HG03097 (cell line): Measurements from ENCODE around the gene APOL1.
"Not testable (repeated sequence)": the region's sequence is repeated elsewhere in the genome, so short reads cannot be mapped to it uniquely, and the experiment has no call there.

Experiments used
- ATAC-seq: cut with Tn5 transposase; IDR thresholded peaks from one replicate; pipeline ENCODE4 v1.9.1; 2021; ENCODE audit not compliant: unreplicated experiment, low FRiP score

The APOL1 gene

DNA sequence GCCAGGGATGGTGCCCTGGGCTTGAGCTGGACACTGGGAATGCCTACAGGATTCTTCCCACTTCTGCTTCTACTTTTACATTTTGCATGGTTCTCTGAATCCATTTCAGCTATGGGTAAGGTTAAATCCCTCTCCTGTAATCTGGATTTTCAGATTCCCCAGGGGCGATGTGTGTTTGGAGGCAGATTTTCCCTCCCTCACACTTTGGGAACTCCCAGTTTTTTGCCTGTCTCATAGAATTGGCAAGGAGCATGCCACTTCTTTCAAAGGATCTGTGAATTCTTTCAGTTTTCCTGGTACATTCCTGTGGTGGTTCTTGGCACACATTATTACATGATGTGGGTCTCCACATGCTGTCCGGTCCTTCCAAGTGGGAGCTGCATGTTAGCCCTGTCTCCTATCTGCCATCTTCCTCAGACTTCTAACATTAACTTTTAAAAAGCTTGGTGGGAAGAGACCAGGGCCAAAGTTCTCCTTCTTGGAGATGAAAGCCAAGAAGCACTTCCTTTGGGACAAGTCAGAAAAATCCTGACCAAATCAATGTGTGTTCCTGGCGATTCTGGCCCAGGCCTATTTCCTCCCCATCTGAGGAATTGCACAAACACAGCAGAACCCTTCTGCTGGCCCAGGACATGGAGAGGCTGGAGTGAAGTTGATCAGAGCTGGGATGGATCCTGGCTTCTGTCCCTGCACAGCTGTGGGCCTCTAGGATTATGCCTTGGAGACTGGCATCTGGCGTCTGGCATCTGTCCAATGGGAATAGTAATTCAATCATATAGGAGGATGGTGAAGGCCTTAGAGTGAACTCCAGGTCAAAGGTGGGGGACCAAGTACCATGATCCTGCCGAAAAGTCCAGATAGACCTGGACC is 8.2 kb upstream of the APOL1 start:
- ATAC-seq: no peak

DNA sequence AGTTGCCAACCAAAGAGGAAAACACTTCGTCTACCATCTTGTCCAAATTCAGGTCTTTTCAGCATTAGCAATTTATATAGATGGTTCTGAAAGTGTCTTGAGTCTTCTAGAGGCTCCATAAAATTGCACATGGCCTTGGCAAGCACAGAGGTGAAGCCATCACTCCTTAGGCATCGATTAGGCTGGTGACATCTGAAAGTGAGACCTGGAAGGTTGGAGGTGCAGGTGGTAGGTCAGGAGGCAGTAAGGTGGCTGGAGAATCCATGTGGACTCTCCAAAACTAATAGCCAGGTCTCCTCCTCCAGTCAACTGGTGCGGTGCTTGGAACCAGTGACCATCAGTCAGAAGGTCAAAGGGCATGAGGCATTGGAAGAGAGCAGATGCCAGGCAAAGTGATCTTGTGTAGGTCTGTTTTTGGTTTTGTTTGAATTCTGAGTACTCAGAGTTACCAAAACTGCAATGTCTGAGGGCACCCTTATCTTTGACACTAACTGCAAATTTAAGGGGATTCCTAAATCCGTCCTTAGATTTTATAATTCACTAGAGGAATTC is 7.1 kb upstream of the APOL1 start:
- ATAC-seq: no peak

DNA sequence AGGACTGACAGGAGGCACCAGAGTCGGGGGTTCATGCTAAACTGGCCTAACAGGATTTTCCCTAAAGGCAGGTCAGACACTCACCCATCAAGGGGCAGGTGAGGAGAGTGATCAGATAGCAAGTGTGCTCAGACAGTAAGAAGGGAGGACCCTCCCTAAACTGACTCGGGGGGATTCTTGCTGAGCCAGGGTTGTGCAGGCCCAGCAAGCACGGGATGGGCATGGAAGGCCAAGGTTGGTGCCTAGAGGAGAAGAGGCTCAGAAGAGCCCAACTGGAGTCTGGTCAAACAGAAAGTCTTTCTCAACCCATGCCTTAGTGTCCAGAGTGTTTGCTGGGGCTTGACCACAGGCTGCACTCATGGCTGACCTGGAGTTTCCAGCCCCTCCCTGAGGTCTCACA is 6.2 kb upstream of the APOL1 start:
- no peak for ATAC-seq

DNA sequence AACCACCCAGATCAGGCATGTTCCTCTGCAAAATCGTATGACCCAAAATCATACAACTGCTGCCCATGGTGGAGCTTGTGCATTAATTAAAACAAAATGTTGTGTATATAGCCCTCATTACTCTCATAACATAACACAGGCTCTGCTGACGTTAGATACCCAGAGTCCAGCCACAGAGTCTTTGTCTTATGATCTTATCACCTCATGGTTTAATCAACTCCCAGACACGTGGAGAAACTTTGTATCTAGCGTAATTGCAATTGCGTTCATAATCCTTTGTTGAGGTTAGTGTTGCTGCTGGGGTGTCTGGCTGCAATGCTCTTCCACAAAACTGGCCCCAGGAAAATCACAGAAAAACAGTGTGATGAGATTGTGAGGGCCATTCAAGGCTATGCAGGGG is 5.0 kb upstream of the APOL1 start:
- ATAC-seq: no peak

DNA sequence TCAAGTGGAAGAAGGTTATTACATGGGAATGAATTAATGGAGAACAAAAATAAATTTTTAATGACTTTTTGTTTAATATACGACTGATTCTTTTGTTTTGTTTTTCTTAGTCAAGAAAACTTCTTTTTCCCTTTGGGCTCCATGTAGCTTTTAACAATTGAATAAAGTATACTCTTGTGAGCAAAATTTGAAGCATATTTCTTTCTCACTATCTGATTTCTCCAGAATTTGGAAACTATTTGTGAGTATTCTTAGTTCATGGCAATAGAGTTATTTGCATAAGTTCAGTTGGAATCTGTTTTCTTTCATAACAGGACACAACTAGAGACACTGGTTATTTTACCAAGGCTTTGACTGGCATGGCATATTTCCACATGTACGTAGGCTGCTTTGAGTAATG is 3.8 kb upstream of the APOL1 start:
- no peak for ATAC-seq

DNA sequence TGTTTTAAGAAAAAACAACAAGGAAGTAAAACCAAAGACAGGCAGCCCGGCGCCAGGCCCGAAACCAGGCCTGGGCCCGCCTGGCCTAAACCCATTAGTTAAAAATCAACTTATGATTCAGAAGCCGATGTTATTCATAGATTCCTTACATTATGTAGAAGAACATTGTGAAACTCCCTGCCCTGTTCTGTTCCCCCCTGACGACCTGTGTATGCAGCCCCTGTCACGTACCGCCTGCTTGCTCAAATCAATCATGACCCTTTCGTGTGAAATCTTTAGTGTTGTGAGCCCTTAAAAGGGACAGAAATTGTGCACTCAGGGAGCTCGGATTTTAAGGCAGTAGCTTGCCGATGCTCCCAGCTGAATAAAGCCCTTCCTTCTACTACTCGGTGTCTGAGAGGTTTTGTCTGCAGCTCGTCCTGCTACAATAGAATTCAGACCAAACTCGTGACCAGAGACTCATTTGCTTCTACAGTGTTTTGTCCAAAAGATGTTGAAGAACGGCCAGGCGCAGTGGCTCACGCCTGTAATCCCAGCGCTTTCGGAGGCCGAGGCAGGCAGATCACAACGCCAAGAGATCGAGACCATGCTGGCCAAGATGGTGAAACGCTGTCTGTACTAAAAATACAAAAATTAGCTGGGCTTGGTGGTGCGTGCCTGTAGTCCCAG is 2.5 kb upstream of the APOL1 start:
- not testable (repeated sequence) for ATAC-seq

DNA sequence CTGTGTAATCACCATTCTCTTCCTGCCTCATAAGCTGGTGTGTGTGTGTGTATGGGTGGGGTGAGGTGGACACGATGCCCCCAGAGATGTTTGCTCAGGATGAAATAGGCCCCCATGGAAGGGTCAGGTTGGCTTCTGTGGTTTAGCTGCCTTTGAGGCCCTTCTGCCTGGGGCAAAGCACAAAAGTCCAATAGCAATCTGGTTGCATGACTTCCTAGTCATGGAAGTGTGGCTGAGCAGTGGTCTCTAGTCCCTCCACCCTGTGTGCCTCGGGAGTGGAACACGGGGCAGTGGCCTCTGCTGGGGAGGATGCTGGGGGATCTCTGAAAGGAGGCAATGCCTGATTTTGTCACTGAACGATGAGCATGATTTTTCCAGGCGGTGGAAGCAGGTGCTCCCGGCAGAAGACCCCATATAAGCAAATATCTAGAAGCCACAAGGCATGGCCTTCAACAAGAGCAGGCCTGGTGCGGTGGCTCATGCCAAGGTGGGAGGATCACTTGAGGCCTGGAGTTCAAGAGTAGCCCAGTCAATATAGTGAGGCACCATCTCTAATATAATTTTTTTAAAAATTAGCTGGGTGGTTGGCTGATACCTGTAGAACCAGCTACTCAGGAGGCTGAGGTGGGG is 839 bp upstream of the APOL1 start:
- not testable (repeated sequence) for ATAC-seq

DNA sequence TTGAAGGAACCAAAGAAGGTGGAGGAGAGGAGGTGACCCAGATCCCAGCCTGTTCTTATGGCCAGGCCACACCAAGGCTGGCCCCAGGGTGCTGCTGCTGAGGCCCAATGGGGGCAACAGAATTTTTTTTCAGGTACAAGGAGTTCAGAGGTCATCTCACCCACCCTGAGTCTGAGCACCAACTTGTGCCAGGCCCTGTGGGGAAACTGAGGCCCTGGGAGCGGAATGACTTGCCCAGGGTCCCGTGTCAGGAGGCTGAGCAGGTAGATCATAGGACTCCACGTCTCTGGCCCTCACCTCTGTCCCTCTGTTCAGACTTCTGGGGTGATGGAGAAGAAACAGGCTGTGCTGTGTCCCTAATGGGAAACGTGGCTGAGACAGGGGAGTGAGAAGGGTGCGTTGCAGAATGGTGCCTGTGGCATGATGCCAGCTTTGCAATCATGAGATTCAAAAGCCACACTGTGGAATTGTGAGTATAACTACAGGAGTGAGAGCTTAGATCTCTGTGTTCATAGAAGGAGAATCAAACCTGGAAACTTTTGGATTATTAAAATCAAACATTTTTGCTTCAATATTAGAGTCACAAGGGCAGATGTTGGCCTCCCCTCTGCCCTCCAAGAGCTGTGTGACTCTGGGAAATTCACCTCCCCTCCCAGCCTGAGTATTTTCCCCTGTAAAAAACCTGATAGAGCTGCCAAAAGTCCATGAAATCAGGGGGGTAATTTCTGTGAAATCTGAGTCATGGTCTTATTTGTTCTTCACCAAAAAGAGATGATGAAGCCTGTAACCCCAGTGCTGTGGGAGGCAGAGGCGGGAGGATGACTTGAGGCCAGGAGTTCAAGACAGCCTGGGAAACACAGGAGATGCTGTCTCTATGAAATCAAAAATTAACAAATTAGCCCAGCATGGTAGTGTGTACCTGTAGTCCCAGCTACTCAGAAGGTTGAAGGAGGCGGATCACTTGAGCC is 874 bp downstream of the APOL1 start:
- ATAC-seq: no peak

DNA sequence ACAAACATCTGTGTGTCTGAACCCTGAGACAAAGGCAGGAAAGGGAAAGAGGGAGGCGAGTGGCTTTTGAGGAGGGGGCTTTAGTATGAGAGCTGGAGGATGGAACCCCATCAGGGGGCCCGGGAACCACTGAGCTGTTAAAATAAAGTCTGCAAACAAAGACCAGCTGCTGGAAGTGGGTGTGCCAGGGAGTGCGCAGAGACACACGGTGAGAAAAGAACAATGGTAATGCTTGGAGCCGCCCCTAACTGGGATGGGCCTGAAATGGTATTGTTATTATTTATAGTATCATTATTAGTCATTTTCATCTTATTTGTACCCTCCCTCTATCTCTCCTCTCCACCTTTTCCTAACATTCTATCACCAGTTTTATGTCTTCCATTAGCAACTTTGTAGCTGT is 2.6 kb downstream of the APOL1 start:
- ATAC-seq: not testable (repeated sequence)

DNA sequence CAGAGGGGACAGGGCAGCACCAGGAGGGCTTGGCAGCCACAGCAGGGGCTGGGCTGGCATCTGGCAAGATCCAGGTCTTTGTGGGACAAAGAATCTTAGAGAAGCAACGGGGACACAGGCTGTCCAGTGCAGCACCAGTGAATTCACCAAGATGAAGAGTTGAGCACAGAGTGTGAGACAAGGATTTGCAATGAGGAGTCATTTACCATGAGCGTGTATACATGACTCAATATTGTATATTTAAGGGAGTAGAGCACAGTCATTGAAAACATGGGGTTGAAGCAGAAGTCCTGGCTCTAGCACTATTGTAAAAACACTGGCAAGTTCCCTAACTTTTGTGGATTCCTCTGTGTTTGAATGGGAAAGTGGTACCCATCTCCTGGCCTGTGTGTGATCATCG is 3.5 kb downstream of the APOL1 start:
- no peak for ATAC-seq

DNA sequence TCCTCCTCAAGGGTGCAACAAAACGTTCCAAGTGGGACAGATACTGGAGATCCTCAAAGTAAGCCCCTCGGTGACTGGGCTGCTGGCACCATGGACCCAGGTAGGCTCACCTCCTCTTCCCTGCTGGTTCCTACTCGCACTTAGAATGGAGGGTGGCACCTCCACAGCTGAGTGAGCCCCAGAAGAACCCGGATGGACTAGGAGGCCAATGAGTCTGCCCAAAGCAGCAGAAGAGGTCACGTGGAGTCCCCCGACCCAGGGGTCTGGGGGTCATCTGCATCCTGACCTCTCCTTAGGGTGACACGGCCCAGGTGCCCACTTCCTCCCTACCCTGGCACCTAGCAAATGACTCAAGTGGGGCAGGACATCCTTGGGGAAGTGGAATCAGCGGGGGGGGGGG is 4.4 kb downstream of the APOL1 start:
- ATAC-seq: no peak

DNA sequence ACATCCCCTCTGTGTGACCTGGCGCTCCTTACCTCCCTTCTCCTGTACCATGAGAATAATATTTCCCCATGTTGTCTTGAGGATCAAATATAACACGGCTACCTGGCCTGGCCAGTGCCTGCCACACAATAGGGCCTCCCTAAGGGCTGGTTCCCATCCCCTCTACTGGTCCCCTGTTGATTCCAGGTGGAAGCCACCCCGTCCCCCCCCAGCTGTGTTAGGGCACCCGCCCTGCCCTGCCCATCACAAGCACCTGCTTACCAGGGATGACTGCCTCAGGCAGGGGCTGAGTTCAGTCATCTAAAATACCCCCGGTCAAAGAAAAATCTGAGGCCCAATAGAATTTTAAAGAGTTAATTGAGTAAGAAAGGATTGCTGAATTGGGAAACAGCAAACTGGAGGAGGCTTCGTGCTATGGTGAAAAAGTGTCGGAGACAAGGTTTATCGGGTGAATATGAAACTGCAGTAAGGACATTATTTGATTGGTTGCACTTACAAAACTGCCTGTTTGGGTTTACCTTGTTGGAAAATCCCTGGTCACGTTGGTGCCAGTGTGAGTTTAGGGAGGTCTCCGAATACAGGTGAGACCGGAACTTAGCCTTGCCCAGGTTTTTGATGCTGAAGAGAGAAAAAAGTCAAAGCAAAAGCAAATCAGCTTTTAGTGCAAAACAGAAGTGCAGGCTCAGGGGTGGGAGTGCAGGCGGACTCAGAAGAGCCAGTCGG is 5.2 kb downstream of the APOL1 start:
- ATAC-seq: no peak

DNA sequence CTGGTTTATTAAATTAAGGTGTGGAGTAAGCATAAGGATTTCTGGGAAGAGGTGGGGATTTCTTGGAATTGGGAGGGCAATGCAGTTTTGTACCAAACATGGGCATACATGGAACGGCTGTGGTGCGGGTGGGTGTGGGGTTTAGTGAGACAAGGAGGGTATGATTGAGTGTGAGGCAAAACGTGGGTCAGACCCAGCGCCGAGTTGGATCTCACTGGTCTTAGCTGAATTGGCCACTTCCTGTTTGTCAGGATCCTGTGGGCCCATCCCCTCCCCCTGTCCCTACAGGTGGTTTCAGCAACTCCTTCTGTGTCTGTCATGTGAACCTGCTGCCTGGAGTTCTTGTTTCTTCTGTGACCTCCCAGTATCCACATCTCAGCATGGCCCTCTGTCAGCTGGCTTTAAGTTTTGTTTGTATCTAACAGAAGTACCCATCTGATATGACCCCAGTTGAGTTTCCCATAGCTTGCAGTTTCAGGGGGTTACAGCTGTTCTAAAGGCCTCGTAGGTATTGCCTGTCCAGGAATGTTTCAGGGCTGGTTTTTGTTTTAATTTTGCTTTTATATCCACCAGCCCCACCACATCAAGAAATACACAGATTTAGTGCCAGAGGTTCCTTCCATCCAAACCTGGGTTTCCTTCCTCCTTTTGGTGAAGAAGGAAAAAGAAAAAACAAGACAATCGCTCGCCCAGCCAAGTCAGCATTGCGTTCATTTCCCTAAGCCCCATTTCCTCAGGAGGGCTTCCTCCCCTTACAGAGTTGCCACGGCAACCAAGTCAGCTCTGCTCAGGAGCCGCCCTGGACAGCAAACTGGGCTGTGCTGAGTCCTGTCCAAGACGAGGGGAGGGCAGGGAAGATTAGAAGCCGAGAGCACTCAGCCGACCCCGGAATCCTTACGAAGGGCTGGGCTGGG is 6.0 kb downstream of the APOL1 start:
- no peak for ATAC-seq

DNA sequence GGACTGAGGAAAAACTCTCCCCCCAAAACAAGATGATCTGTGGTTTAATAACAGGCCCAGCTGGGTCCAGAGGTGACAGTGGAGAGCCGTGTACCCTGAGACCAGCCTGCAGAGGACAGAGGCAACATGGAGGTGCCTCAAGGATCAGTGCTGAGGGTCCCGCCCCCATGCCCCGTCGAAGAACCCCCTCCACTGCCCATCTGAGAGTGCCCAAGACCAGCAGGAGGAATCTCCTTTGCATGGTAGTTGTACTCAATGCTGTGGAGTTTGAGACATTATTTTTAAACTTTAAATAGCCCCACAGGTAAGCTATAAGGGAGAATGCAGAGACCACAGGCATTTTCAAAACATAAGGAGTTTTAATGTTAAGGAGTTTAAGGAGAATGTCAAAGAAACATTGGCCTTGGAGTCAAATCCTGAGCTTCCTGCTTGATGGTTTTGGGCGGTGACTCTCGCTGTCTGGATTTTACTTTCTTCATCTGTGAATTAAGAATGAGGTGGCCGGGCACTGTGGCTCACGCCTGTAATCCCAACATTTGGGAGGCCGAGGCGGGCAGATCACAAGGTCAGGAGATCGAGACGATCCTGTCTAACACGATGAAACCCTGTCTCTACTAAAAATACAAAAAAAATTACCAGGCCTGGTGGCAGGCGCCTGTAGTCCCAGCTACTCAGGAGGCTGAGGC is 6.8 kb downstream of the APOL1 start:
- ATAC-seq: no peak

DNA sequence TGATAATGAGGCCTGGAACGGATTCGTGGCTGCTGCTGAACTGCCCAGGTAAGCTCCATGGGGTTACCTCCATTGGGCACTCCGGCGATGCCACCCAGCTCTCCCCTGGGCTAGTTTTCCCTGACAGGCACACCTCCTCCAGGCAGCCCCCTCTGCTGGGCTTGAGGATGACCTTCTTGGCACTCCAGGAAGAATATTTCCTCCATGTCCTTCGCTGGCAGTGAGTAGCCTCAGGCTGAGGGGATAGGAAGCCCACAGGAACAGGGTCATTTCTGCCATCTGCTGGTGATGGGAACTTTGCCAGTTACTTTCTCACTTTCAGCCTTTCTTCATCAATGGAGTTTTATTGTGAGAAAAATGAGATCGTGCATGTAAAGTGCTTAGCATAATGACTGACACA is 8.7 kb downstream of the APOL1 start:
- not testable (repeated sequence) for ATAC-seq

DNA sequence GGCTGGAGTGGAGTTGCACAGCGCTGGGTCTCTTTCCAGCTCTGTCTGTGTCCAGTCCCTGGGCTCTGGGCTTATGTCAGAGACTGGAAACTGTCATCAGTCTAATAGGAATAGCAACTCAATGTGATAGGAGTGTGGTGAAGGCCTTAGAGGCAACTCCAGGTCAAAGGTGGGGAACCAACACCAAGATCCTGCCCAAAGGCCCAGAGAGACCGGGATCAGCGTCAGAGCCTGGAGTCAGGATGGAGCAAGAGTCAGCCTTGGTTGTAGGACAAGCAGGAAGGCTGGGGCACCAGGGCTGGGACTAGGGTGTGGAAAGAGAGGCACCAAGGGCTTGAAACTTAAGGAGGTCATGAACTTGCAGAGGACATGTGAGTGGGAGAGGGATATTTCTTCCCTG is 9.4 kb downstream of the APOL1 start:
- ATAC-seq: not testable (repeated sequence)

DNA sequence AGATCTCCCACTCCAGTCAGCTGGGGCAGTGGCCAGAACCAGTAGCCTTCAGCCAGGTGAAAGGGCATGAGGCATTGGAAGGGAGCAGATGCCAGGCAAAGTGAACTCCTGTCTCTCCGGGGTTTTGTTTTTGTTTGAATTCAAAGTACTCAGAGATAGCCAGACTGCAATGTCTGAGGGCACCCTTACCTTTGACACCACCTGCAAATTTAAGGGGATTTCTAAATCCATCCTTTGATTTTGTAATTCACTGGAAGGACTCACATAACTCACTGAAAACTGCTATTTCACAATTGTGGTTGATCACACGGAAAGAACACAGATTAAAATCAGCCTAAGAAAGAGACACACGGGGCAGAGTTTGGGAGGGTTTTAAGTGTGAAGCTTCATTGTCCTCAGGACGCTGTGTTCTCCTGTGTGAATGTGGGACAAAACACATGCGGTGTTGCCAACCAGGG is 10.3 kb downstream of the APOL1 start:
- ATAC-seq: not testable (repeated sequence)
